ENCODE measurements around the gene SH3BGRL3.
A peak's percentile ranks its signal among the peaks of the same experiment; 100 is the strongest.

The SH3BGRL3 gene

GRCh38 chr1:26280333-26281042 is 602 bp downstream of the SH3BGRL3 start:
- H3K27ac ChIP-seq = peak overlapping the region; percentile 77
- H2AFZ ChIP-seq = peak overlapping the region; percentile 79
- H3K4me3 ChIP-seq (ENCODE audit: low read depth, low read length) = peak overlapping the region; percentile 80
- H3K27me3 ChIP-seq (ENCODE audit: control insufficient read depth, insufficient read depth, low read length) = no peaks in the 10 kb centered on the region
- no peaks in the 10 kb centered on the region for H3K9me3 ChIP-seq (ENCODE audit: control insufficient read depth, low read length)
- TF ChIP-seq CTCF (IDR thresholded peaks at IDR 0.05) = no peak
- no peaks in the 10 kb centered on the region for H3K79me2 ChIP-seq
- H3K36me3 ChIP-seq (ENCODE audit: control insufficient read depth, insufficient read depth, low read length) = no peaks in the 10 kb centered on the region
- H3K4me2 ChIP-seq (ENCODE audit: low read length) = peak overlapping the region; percentile 93
- no peak overlapping the region for H3K9ac ChIP-seq
- peaks cover 2% of the 10 kb centered on the region for H3K4me1 ChIP-seq

DNA sequence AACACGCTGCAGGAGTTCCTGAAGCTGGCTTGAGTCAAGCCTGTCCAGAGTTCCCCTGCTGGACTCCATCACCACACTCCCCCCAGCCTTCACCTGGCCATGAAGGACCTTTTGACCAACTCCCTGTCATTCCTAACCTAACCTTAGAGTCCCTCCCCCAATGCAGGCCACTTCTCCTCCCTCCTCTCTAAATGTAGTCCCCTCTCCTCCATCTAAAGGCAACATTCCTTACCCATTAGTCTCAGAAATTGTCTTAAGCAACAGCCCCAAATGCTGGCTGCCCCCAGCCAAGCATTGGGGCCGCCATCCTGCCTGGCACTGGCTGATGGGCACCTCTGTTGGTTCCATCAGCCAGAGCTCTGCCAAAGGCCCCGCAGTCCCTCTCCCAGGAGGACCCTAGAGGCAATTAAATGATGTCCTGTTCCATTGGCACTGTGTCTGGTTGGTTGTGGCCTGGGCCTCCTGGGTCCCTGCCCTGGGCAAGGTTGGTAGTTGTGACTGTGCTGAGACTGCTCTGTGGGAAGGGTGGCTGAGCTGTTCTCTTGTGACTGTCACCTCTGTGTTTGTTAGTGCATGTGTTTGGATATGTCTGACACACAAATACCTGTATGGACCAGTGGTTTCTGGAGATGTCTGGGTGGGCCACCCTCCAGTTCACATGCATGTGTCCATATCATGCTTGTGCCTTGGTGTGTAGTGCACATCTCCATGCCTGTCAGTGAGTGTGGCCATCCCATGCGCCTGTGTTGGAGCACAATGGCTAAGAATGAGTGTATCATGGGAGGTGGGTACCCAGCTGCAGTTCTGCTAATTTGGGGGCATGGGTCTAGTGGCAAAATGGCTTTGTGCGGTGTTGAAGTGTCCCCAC is 1.4 kb downstream of the SH3BGRL3 start:
- H3K27ac ChIP-seq = no peak overlapping the region

GRCh38 chr1:26281971-26282370 is 2.1 kb downstream of the SH3BGRL3 start:
- Histone ChIP-seq H2AFZ (no peak overlapping the region), H3K4me3 (ENCODE audit: low read depth, low read length) (no peak overlapping the region), H3K4me2 (ENCODE audit: low read length) (no peak overlapping the region), H3K79me2 (no peaks in the 10 kb centered on the region), H3K9me3 (ENCODE audit: control insufficient read depth, low read length) (no peaks in the 10 kb centered on the region), H3K27ac (no peak overlapping the region), H3K9ac (no peak overlapping the region), H3K36me3 (ENCODE audit: control insufficient read depth, insufficient read depth, low read length) (no peaks in the 10 kb centered on the region), H3K4me1 (no peaks in the 10 kb centered on the region), H3K27me3 (ENCODE audit: control insufficient read depth, insufficient read depth, low read length) (no peaks in the 10 kb centered on the region)
- no peak for TF ChIP-seq CTCF (IDR thresholded peaks at IDR 0.05)

More for the DNA sequence above, 1.4 kb downstream of the SH3BGRL3 start:
- Histone ChIP-seq H3K9ac (no peak overlapping the region), H3K4me1 (no peaks in the 10 kb centered on the region), H2AFZ (no peak overlapping the region), H3K79me2 (no peaks in the 10 kb centered on the region), H3K4me2 (ENCODE audit: low read length) (no peak overlapping the region), H3K9me3 (ENCODE audit: control insufficient read depth, low read length) (no peaks in the 10 kb centered on the region), H3K4me3 (ENCODE audit: low read depth, low read length) (no peak overlapping the region), H3K27me3 (ENCODE audit: control insufficient read depth, insufficient read depth, low read length) (no peaks in the 10 kb centered on the region), H3K36me3 (ENCODE audit: control insufficient read depth, insufficient read depth, low read length) (no peaks in the 10 kb centered on the region)
- no peak for TF ChIP-seq CTCF (IDR thresholded peaks at IDR 0.05)

- TF ChIP-seq CTCF (IDR thresholded peaks at IDR 0.05) = no peak
- H3K27ac ChIP-seq = no peak overlapping the region
- no peak overlapping the region for H3K4me2 ChIP-seq (ENCODE audit: low read length)
- H3K79me2 ChIP-seq = no peaks in the 10 kb centered on the region
- H3K36me3 ChIP-seq (ENCODE audit: control insufficient read depth, insufficient read depth, low read length) = no peaks in the 10 kb centered on the region
- H3K9ac ChIP-seq = no peak overlapping the region
- no peak overlapping the region for H2AFZ ChIP-seq
- no peaks in the 10 kb centered on the region for H3K27me3 ChIP-seq (ENCODE audit: control insufficient read depth, insufficient read depth, low read length)
- H3K9me3 ChIP-seq (ENCODE audit: control insufficient read depth, low read length) = no peaks in the 10 kb centered on the region
- H3K4me3 ChIP-seq (ENCODE audit: low read depth, low read length) = no peak overlapping the region
- no peaks in the 10 kb centered on the region for H3K4me1 ChIP-seq
Observed at GRCh38 chr1:26282401-26282918, 2.6 kb downstream of the SH3BGRL3 start.

All from parathyroid adenoma (tissue), 2 donors.